ENCODE data around the gene ZBTB45.

DNA sequence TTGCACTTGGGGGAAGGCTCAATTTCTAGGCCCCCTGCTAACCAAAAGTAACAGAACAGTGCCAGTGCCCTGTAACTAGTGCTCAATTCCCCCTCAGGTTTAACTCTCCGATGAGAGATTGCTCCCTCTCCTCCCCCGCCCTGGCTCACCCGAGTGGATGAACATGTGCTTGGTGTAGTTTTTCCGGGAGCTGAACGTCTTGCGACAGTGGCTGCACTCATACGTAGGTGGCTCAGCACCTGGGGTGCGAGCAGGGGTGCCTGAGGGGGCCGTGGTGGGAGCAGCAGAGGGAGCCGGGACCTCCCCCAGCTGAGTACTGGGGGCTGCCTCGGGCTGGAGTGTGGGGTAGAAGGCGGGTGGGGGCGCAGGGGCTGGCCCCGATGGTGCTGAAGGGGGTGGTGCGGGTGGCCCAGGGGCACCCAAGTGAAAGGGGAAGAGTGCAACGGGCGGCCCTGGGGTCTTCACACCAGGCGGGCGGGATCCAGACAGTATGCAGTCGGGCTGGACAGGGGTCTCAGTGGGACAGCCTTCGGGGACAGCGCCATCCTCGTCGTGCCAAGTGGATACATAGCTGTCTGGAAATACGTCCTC lies 3.3 kb downstream of the ZBTB45 start:
- no peak for TF ChIP-seq ZNF629 (tag by site-specific recombination; IDR thresholded peaks at IDR 0.05)
- TF ChIP-seq ZNF146 (tag by site-specific recombination; IDR thresholded peaks at IDR 0.05) = no peak
- TF ChIP-seq ZNF354C (tag by site-specific recombination; IDR thresholded peaks at IDR 0.05; ENCODE audit: borderline replicate concordance, low read depth) = no peak
- TF ChIP-seq, protein P1, sequence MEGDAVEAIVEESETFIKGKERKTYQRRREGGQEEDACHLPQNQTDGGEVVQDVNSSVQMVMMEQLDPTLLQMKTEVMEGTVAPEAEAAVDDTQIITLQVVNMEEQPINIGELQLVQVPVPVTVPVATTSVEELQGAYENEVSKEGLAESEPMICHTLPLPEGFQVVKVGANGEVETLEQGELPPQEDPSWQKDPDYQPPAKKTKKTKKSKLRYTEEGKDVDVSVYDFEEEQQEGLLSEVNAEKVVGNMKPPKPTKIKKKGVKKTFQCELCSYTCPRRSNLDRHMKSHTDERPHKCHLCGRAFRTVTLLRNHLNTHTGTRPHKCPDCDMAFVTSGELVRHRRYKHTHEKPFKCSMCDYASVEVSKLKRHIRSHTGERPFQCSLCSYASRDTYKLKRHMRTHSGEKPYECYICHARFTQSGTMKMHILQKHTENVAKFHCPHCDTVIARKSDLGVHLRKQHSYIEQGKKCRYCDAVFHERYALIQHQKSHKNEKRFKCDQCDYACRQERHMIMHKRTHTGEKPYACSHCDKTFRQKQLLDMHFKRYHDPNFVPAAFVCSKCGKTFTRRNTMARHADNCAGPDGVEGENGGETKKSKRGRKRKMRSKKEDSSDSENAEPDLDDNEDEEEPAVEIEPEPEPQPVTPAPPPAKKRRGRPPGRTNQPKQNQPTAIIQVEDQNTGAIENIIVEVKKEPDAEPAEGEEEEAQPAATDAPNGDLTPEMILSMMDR (tag by site-specific recombination; IDR thresholded peaks at IDR 0.05) = no peak
- TF ChIP-seq, protein P2, sequence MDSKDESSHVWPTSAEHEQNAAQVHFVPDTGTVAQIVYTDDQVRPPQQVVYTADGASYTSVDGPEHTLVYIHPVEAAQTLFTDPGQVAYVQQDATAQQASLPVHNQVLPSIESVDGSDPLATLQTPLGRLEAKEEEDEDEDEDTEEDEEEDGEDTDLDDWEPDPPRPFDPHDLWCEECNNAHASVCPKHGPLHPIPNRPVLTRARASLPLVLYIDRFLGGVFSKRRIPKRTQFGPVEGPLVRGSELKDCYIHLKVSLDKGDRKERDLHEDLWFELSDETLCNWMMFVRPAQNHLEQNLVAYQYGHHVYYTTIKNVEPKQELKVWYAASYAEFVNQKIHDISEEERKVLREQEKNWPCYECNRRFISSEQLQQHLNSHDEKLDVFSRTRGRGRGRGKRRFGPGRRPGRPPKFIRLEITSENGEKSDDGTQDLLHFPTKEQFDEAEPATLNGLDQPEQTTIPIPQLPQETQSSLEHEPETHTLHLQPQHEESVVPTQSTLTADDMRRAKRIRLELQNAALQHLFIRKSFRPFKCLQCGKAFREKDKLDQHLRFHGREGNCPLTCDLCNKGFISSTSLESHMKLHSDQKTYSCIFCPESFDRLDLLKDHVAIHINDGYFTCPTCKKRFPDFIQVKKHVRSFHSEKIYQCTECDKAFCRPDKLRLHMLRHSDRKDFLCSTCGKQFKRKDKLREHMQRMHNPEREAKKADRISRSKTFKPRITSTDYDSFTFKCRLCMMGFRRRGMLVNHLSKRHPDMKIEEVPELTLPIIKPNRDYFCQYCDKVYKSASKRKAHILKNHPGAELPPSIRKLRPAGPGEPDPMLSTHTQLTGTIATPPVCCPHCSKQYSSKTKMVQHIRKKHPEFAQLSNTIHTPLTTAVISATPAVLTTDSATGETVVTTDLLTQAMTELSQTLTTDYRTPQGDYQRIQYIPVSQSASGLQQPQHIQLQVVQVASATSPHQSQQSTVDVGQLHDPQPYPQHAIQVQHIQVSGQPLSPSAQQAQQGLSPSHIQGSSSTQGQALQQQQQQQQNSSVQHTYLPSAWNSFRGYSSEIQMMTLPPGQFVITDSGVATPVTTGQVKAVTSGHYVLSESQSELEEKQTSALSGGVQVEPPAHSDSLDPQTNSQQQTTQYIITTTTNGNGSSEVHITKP (tag by site-specific recombination; IDR thresholded peaks at IDR 0.05) = no peak
- TF ChIP-seq ZSCAN16 (tag by site-specific recombination; IDR thresholded peaks at IDR 0.05) = no peak
- no peak for TF ChIP-seq ZBTB21 (tag by site-specific recombination; IDR thresholded peaks at IDR 0.05)
- no peak for TF ChIP-seq ZFP41 (tag by site-specific recombination; IDR thresholded peaks at IDR 0.05; ENCODE audit: borderline replicate concordance)
- TF ChIP-seq ZNF114 (tag by site-specific recombination; IDR thresholded peaks at IDR 0.05) = no peak
- TF ChIP-seq MYNN (tag by site-specific recombination; IDR thresholded peaks at IDR 0.05; ENCODE audit: borderline replicate concordance) = no peak
